Right lobe of liver (tissue), 6 donors: ENCODE results near the gene ABL1. TPM values are rescaled to one million over a fixed set of nuclear protein-coding genes. Genes with fewer than 3 reads are reported as not detected.

ENCODE experiments used
- ATAC-seq, 4 donors: fragments of 200-7000 bp; cut with Tn5 transposase; one replicate each; pipeline ENCODE4 v1.9.1; 2020; ENCODE audit warnings: mild to moderate bottlenecking in 4 of 4, moderate library complexity in 4 of 4
- DNase-seq, 3 donors: peaks; one replicate each; pipeline ENCODE4 v3.0.0-alpha.2; 2020
- H3K27ac ChIP-seq, 3 donors: fragments of 200-600 bp; one replicate each; pipeline ENCODE4 v1.8.0; 2022
- H3K27me3 ChIP-seq, 2 donors: fragments of 200-600 bp; one replicate each; pipeline ENCODE4 v1.8.0; 2022
- H3K36me3 ChIP-seq, 4 donors: fragments of 200-600 bp; sonication (generic) in 1 of 4; one replicate each; pipeline versions ENCODE4 v1.5.1 to v1.8.0; 2017 to 2022; ENCODE audit warnings: control low read depth in 1 of 4
- H3K4me1 ChIP-seq, 4 donors: fragments of 200-600 bp; sonication (generic) in 1 of 4; one replicate each; pipeline versions ENCODE4 v1.5.1 to v1.8.0; 2017 to 2022; ENCODE audit warnings: control low read depth in 1 of 4
- H3K4me3 ChIP-seq, 3 donors: fragments of 200-600 bp; one replicate each; pipeline ENCODE4 v1.8.0; 2022
- H3K9me3 ChIP-seq, 4 donors: fragments of 200-600 bp; sonication (generic) in 1 of 4; one replicate each; pipeline versions ENCODE4 v1.5.1 to v1.8.0; 2017 to 2022; ENCODE audit warnings: control low read depth in 1 of 4
- POLR2A ChIP-seq: fragments of 450-650 bp; IDR thresholded peaks from one replicate; pipeline ENCODE4 v1.6.1; 2017; ENCODE audit warnings: antibody characterized with exemption, mild to moderate bottlenecking
- WGBS: methylation state at CpG from one replicate; pipeline ENCODE4 v1.1.6; 2018; ENCODE audit warnings: low coverage, low lambda C conversion rate; ENCODE audit not compliant: insufficient coverage; ENCODE audit errors: missing lambda C conversion rate; 5-methylcytosine and 5-hydroxymethylcytosine counted together
- intact Hi-C, 2 donors: fragments of 100-400 bp; cut with DNase I; formaldehyde crosslinking; loops; one replicate each; pipeline versions ENCODE4 v1.11.2 to v1.14.1; 2022
- long read RNA-seq: library from polyadenylated mRNA; unstranded; transcript quantifications from one replicate; pipeline ENCODE4 v2.0.0, GENCODE V29; 2019
- total RNA-seq, 6 experiments: library from RNA; depleted of rRNA in 2 of 6; stranded (reverse); fragments of >200 nt in 2 of 6; fragmentation: NEBNext Ultra II Directional in 3 of 6; extraction: Animal tissue kit (Norgen Biotek cat#: 25700) in 3 of 6; gene quantifications; one replicate each; pipeline versions ENCODE4 v1.1.0 to v1.2.4, GENCODE V29; 2016 to 2023
- TF ChIP-seq, protein P1 (sequence below), 4 donors: fragments of 200-600 bp in 3 of 4; fragments of 450-650 bp in 1 of 4; IDR thresholded peaks; one replicate each; pipeline versions ENCODE4 v1.5.1 to v1.8.0; 2016 to 2022; ENCODE audit warnings: antibody characterized with exemption in 4 of 4, mild to moderate bottlenecking in 2 of 4
- donor health status: DM: no; HTN: yes; CAD: no.
- donor health status: DM: no; HTN: no; CAD: no.
- donor health status: DM: no; HTN: no; CAD: no.
- donor health status: DM: no; HTN: yes; CAD: no.
- donor health status: DM: no; HTN: yes; CAD: no.

Gene ABL1
- total RNA-seq: 10 to 100 TPM; 17.0 to 25.8 (median 18.8) TPM
- long read RNA-seq: 0 reads

DNA sequence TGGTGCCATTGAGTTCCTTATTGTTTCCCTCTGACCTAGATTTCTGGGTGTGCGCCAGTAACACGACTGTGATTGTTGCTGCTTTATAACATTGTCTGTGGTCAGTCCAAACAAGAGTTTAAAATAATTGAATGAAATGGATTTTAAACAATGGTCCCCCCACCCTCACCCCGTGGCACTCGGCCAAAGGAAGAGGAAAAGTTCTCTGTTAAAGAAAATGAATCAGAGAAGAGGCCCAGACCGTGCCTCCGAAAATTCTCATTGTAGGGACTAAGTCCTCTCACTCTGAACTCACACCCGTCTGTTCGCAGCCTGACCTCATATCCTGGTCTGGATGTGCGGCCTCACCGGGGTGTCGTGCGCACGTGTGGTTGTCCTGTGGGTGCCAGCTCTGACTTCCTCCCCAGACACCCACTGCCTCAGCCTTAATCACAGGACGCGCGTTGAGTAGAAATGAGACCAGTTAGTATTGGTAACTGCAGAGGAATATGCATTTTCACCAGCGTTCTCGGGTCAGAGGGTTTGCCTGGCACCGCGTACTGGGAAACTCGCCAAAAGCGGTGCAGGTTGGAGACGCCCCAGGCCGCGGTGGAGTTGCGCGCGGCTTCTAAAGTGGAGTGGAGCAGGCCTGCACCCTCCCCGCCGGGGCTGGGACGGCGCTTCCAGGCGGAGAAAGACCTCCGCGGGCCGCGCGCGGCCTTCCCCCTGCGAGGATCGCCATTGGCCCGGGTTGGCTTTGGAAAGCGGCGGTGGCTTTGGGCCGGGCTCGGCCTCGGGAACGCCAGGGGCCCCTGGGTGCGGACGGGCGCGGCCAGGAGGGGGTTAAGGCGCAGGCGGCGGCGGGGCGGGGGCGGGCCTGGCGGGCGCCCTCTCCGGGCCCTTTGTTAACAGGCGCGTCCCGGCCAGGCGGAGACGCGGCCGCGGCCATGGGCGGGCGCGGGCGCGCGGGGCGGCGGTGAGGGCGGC lies at the start of gene ABL1:
Gene ABL1 (plus strand): TSS at position 884 of the 966 bp plus-strand sequence. CDS start 193 bp downstream, outside the sequence.
- peak within 1 kb of the TSS; percentile 48 to 63 (median 60) for H3K4me3 ChIP-seq
- peak within 1 kb of the TSS; percentile 75 to 82 (median 75) for H3K27ac ChIP-seq
- ATAC-seq (peak; percentile 79 to 90 (median 90)), DNase-seq (peak; percentile 76 to 87 (median 85))
- TF ChIP-seq POLR2A: peak; percentile 43
- TF ChIP-seq, protein P1, sequence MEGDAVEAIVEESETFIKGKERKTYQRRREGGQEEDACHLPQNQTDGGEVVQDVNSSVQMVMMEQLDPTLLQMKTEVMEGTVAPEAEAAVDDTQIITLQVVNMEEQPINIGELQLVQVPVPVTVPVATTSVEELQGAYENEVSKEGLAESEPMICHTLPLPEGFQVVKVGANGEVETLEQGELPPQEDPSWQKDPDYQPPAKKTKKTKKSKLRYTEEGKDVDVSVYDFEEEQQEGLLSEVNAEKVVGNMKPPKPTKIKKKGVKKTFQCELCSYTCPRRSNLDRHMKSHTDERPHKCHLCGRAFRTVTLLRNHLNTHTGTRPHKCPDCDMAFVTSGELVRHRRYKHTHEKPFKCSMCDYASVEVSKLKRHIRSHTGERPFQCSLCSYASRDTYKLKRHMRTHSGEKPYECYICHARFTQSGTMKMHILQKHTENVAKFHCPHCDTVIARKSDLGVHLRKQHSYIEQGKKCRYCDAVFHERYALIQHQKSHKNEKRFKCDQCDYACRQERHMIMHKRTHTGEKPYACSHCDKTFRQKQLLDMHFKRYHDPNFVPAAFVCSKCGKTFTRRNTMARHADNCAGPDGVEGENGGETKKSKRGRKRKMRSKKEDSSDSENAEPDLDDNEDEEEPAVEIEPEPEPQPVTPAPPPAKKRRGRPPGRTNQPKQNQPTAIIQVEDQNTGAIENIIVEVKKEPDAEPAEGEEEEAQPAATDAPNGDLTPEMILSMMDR (IDR thresholded peaks at IDR 0.05): no peak
- no peaks in the 10 kb centered on the region for H3K9me3 ChIP-seq
- intact Hi-C loops: no loop called here
- 5% methylated on average over 13 of the region's 78 CpGs for WGBS
- peaks cover 0 to 32% (median 14%) of the 10 kb centered on the region in 4 donors for H3K4me1 ChIP-seq
- H3K27me3 ChIP-seq: no peaks in the 10 kb centered on the region
- no peaks in the 10 kb centered on the region for H3K36me3 ChIP-seq

DNA sequence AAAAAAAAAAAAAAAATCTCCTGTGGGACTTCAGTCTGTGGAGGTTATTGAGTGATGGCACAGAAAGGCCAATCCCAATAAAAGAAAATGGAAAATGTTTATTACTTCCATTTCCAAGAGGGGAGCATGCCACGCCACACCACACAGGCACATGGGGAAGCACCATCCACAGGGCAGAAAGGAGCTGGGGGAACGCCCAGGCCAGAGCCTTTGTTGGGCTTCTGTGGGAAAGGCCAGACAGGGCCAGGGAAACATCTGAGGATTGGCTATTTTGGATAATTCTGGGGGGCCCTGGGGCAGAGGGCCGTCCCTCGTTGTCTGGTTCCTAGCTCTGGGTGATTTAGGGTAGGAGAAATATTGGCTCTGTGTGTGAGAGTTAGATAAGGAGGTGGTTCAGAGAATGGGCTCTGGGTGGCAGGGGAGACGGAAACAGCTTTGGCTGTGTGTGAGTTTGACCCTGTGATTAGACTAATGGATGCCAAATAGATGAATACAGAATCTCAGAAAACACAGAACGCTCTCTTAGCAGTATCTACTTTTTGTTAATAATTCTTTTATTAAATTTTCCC lies 49.0 kb upstream of the ABL1 start:
- ATAC-seq: no peak
- no peak for TF ChIP-seq POLR2A
- TF ChIP-seq, protein P1 (IDR thresholded peaks at IDR 0.05): no peak
- Histone ChIP-seq H3K36me3 (no peaks in the 10 kb centered on the region), H3K4me1 (peaks cover 0 to 35% (median 0%) of the 10 kb centered on the region in 4 donors), H3K27ac (no peak overlapping the region), H3K4me3 (no peak overlapping the region), H3K9me3 (peaks cover 0 to 5% (median 0%) of the 10 kb centered on the region in 4 donors), H3K27me3 (no peaks in the 10 kb centered on the region)
- DNase-seq: no peak
- 64% methylated on average over 6 of the region's 6 CpGs for WGBS
- intact Hi-C loops: no loop called here

DNA sequence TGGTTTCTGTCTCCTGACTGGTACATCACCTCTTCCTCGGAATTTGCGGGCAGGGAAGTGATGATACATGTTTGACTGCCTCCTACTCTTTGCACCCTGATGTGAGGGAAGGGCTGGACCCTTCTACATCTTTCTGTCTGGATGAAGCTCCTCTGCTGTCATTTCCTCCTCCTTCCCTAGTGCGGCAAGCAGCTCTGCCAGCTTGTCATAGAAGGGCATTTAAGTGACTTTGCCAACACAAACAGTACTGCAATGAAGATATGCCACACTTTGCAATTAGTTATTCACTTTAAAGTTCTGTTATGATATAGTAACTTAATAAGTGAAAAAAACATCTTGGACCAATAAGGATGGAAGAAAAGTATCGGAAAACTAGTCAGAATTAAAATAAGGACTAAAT lies 48.5 kb upstream of the ABL1 start:
- DNase-seq (no peak), ATAC-seq (peak; percentile 35 to 63 (median 48))
- no peaks in the 10 kb centered on the region for H3K27me3 ChIP-seq
- H3K4me1 ChIP-seq: peaks cover 0 to 38% (median 0%) of the 10 kb centered on the region in 4 donors
- WGBS: 47% methylated on average over 3 of the region's 4 CpGs
- peaks cover 0 to 5% (median 0%) of the 10 kb centered on the region in 4 donors for H3K9me3 ChIP-seq
- TF ChIP-seq, protein P1 (IDR thresholded peaks at IDR 0.05): no peak
- no peak for TF ChIP-seq POLR2A
- H3K27ac ChIP-seq: no peak overlapping the region
- H3K4me3 ChIP-seq: no peak overlapping the region
- intact Hi-C loops: no loop called here
- H3K36me3 ChIP-seq: no peaks in the 10 kb centered on the region

DNA sequence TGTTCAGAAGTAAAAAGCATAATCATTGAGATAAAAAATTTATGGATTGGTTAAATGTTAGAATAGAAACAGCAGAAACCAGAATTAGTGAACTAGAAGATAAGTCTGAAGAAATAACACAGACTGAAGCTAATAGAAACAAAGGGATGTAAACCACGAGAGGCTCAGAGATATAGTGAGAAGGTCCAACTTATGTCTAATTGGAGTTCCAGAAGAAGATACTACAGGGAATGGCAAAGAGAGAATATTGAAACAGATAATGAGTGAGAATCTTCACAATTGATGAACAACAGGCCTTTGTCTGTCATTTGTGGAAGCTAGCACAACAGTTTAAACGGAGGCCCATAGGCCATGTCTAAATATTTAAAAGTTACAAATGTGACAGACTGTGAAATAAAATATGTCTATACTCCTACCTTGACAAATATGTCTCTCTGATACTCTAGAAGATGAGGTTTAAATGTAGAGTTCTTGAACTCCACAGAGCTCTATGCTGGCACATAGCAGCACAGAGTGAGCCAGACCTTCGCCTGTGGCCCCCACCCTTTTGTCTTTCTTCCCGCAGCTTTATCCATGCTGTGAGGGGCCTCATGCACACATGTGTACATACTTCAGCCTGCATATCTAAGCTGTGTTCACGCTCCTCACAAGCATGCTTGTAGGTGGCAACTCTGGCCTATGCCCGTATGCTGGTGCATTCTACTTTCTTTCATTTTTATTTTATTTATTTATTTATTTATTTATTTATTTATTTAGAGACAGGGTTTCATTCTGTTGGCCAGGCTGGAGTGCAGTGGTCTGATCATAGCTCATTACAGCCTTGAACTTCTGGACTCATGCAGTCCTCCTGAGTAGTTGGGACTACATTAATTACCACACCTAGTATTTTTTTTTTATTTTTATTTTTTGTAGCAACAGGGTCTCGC lies 45.0 kb upstream of the ABL1 start:
- 93% methylated on average over 6 of the region's 7 CpGs for WGBS

More for the DNA sequence above, 45.0 kb upstream of the ABL1 start:
- TF ChIP-seq, protein P1 (IDR thresholded peaks at IDR 0.05): no peak
- TF ChIP-seq POLR2A: no peak
- Histone ChIP-seq H3K27me3 (no peaks in the 10 kb centered on the region), H3K4me1 (peaks cover 0 to 27% (median 0%) of the 10 kb centered on the region in 4 donors), H3K36me3 (no peaks in the 10 kb centered on the region), H3K9me3 (peaks cover 0 to 5% (median 0%) of the 10 kb centered on the region in 4 donors), H3K4me3 (no peak overlapping the region), H3K27ac (no peak overlapping the region)
- intact Hi-C loops: no loop called here
- no peak for ATAC-seq
- no peak for DNase-seq
